GM12878 (cell line): ENCODE measurements around the gene TROAP. TPM values are rescaled to one million over a fixed set of nuclear protein-coding genes. Genes with fewer than 3 reads are reported as not detected.
A peak's percentile ranks its signal among the peaks of the same experiment; 100 is the strongest.

ENCODE experiments used
- BMI1 ChIP-seq: fragments of 450-650 bp; IDR thresholded peaks from 2 replicates; pipeline ENCODE4 v1.6.1; 2016; ENCODE audit warnings: mild to moderate bottlenecking, moderate library complexity, borderline replicate concordance
- CREM ChIP-seq: IDR thresholded peaks from 2 replicates; pipeline ENCODE4 v1.6.1; 2014; ENCODE audit warnings: antibody characterized with exemption, low read depth
- EP300 ChIP-seq, 2 experiments: fragments of 150-350 bp in 1 of 2; IDR thresholded peaks; 2 replicates each; pipeline ENCODE4 v1.6.1; 2011 to 2012; ENCODE audit warnings: low read depth in 2 of 2, low read length in 2 of 2, borderline replicate concordance in 1 of 2, improper control_type of control experiment in 1 of 2, inconsistent platforms in 1 of 2; ENCODE audit not compliant: control insufficient read depth in 1 of 2
- ESRRA ChIP-seq: IDR thresholded peaks from 2 replicates; pipeline ENCODE4 v1.6.1; 2012; ENCODE audit warnings: mild to moderate bottlenecking, low read length, improper control_type of control experiment
- GABPA ChIP-seq: IDR thresholded peaks from 2 replicates; pipeline ENCODE4 v1.6.1; 2014; ENCODE audit warnings: antibody characterized with exemption, low read depth, mild to moderate bottlenecking, inconsistent platforms
- JUND ChIP-seq: IDR thresholded peaks from 2 replicates; pipeline ENCODE4 v1.6.1; 2012; ENCODE audit warnings: low read depth, mild to moderate bottlenecking, low read length, improper control_type of control experiment, moderate library complexity
- MTA3 ChIP-seq: IDR thresholded peaks from 2 replicates; pipeline ENCODE4 v1.6.1; 2012; ENCODE audit warnings: low read length, inconsistent platforms, borderline replicate concordance
- MXI1 ChIP-seq: fragments of 150-350 bp; IDR thresholded peaks from 2 replicates; pipeline ENCODE4 v1.6.1; 2011; ENCODE audit warnings: low read depth, mild to moderate bottlenecking, inconsistent platforms, low read length, improper control_type of control experiment
- NFXL1 ChIP-seq: fragments of 450-650 bp; IDR thresholded peaks from 2 replicates; pipeline ENCODE4 v1.6.1; 2017; ENCODE audit warnings: antibody characterized with exemption, mild to moderate bottlenecking, borderline replicate concordance
- POLR2A ChIP-seq: IDR thresholded peaks from 2 replicates; pipeline ENCODE4 v1.6.1; 2011; ENCODE audit warnings: low read depth, mild to moderate bottlenecking, low read length
- POLR2AphosphoS2 ChIP-seq: IDR thresholded peaks from 2 replicates; pipeline ENCODE4 v1.6.1; 2011; ENCODE audit warnings: low read depth, mild to moderate bottlenecking, low read length, improper control_type of control experiment, moderate library complexity
- RELA ChIP-seq: fragments of 450-650 bp; IDR thresholded peaks from 2 replicates; pipeline ENCODE4 v1.8.0; 2014; ENCODE audit warnings: borderline replicate concordance; ENCODE audit not compliant: partially characterized antibody
- RFX5 ChIP-seq: IDR thresholded peaks from 2 replicates; pipeline ENCODE4 v1.6.1; 2011; ENCODE audit warnings: low read depth, low read length, improper control_type of control experiment
- SMARCA5 ChIP-seq: fragments of 450-650 bp; IDR thresholded peaks from 2 replicates; pipeline ENCODE4 v1.6.1; 2017; ENCODE audit warnings: mild to moderate bottlenecking
- SMC3 ChIP-seq: IDR thresholded peaks from 2 replicates; pipeline ENCODE4 v1.6.1; 2011; ENCODE audit warnings: low read length, improper control_type of control experiment, borderline replicate concordance
- SRF ChIP-seq, 2 experiments: IDR thresholded peaks; 2 replicates each; pipeline ENCODE4 v1.6.1; 2011; ENCODE audit warnings: low read depth in 2 of 2, low read length in 2 of 2, mild to moderate bottlenecking in 1 of 2, moderate library complexity in 1 of 2
- TCF12 ChIP-seq: IDR thresholded peaks from 2 replicates; pipeline ENCODE4 v1.6.1; 2011; ENCODE audit warnings: low read depth, mild to moderate bottlenecking, low read length
- YY1 ChIP-seq: IDR thresholded peaks from 2 replicates; pipeline ENCODE4 v1.6.1; 2011; ENCODE audit warnings: low read depth, mild to moderate bottlenecking, low read length
- ZNF207 ChIP-seq: fragments of 450-650 bp; IDR thresholded peaks from 2 replicates; pipeline ENCODE4 v1.6.1; 2014; ENCODE audit warnings: antibody characterized with exemption, mild to moderate bottlenecking, borderline replicate concordance
- ZNF24 ChIP-seq: fragments of 450-650 bp; IDR thresholded peaks from 2 replicates; pipeline ENCODE4 v1.6.1; 2017; ENCODE audit warnings: antibody characterized with exemption, mild to moderate bottlenecking
- ZZZ3 ChIP-seq: IDR thresholded peaks from 2 replicates; pipeline ENCODE4 v1.6.1; 2011; ENCODE audit warnings: low read depth; ENCODE audit not compliant: control insufficient read depth, insufficient read length
- polyA plus RNA-seq, 11 experiments: library from polyadenylated mRNA; depleted of rRNA in 4 of 11; unstranded in 6 of 11; stranded (reverse) in 5 of 11; fragments of >200 nt; fragmentation: Nextera tagmentation in 4 of 11; fragmentation: Illumina TruSeq in 1 of 11; extraction: Ambion mirVana in 4 of 11; extraction: Trizol in 1 of 11; gene quantifications; 1 replicate in 1 of 11; 2 replicates in 10 of 11; pipeline versions ENCODE4 v1.2.1 to v1.2.3, GENCODE V29; 2011 to 2016; ENCODE audit warnings: inconsistent platforms in 2 of 11, missing spikeins in 2 of 11, low read depth in 1 of 11
- total RNA-seq, 4 experiments: library from RNA; depleted of rRNA in 3 of 4; stranded (reverse); fragments of >200 nt in 3 of 4; fragmentation: Illumina TruSeq in 1 of 4; extraction: Trizol in 1 of 4; gene quantifications; 2 replicates each; pipeline versions ENCODE4 v1.2.1 to v1.2.3, GENCODE V29; 2013 to 2021
- TF ChIP-seq, protein P1 (sequence below): fragments of 450-650 bp; conservative IDR thresholded peaks from 2 replicates; pipeline ENCODE4 v1.6.1; 2017; ENCODE audit warnings: mild to moderate bottlenecking, moderate library complexity
- TF ChIP-seq, protein P2 (sequence below): fragments of 450-650 bp; IDR thresholded peaks from 2 replicates; pipeline ENCODE4 v1.6.1; 2017; ENCODE audit warnings: antibody characterized with exemption, mild to moderate bottlenecking, moderate library complexity
- TF ChIP-seq, protein P3 (sequence below): fragments of 450-650 bp; IDR thresholded peaks from 2 replicates; pipeline ENCODE4 v1.6.1; 2016; ENCODE audit warnings: mild to moderate bottlenecking
- TF ChIP-seq, protein P4 (sequence below): fragments of 450-650 bp; IDR thresholded peaks from 2 replicates; pipeline ENCODE4 v1.6.1; 2017; ENCODE audit warnings: low read depth, mild to moderate bottlenecking, moderate library complexity

The TROAP gene
- total and polyA plus RNA-seq, 10 of the 15 experiments (the other 5 are each of a cell fraction or from before 2014, with no cell fraction given), result 26.8 to 93.7 (median 52.6) TPM

DNA sequence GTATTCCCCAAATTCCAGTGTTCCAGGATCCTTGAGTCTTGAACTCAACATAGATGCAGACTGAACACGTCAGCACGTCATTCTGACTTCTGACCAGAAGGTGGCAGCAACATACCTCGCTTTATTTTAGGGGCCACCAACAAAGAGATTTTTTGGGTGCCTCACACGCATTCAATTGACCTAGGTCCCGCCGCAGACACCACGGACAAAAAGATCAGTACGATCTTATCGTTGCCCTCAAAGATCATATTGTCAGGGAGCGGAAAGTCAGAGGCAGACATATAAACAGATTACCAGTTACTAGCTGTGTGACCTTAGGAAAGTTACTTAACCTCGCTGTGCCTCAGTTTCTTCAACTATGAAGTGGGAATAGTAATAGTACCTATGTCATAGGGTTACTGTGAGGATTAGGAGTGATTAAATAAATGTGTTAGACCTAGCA, 34.6 kb upstream of the TROAP start (continued):
- TF ChIP-seq, protein P1, sequence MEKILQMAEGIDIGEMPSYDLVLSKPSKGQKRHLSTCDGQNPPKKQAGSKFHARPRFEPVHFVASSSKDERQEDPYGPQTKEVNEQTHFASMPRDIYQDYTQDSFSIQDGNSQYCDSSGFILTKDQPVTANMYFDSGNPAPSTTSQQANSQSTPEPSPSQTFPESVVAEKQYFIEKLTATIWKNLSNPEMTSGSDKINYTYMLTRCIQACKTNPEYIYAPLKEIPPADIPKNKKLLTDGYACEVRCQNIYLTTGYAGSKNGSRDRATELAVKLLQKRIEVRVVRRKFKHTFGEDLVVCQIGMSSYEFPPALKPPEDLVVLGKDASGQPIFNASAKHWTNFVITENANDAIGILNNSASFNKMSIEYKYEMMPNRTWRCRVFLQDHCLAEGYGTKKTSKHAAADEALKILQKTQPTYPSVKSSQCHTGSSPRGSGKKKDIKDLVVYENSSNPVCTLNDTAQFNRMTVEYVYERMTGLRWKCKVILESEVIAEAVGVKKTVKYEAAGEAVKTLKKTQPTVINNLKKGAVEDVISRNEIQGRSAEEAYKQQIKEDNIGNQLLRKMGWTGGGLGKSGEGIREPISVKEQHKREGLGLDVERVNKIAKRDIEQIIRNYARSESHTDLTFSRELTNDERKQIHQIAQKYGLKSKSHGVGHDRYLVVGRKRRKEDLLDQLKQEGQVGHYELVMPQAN, result no peak
- TF ChIP-seq JUND (no peak), MXI1 (no peak), BMI1 (no peak), RELA (no peak), MTA3 (no peak), YY1 (no peak), ZZZ3 (no peak), NFXL1 (0 out of 2 replicates have a peak, but pooled peaks have one; percentile 24), GABPA (no peak), SMARCA5 (peak; percentile 92), TCF12 (no peak), RFX5 (no peak), ESRRA (no peak), SRF (IDR thresholded peaks at IDR 0.05; ENCODE audit: low read depth in 2 of 2, low read length in 2 of 2) (no peak), EP300 (IDR thresholded peaks at IDR 0.05; ENCODE audit: borderline replicate concordance in 1 of 2, control insufficient read depth in 1 of 2, low read depth in 2 of 2, low read length in 2 of 2) (no peak), POLR2AphosphoS2 (no peak), ZNF207 (peak; percentile 46; the same call in 1 of the 2 replicates), ZNF24 (no peak), SMC3 (peak; percentile 55), POLR2A (no peak), CREM (peak; percentile 93)
- TF ChIP-seq, protein P2, sequence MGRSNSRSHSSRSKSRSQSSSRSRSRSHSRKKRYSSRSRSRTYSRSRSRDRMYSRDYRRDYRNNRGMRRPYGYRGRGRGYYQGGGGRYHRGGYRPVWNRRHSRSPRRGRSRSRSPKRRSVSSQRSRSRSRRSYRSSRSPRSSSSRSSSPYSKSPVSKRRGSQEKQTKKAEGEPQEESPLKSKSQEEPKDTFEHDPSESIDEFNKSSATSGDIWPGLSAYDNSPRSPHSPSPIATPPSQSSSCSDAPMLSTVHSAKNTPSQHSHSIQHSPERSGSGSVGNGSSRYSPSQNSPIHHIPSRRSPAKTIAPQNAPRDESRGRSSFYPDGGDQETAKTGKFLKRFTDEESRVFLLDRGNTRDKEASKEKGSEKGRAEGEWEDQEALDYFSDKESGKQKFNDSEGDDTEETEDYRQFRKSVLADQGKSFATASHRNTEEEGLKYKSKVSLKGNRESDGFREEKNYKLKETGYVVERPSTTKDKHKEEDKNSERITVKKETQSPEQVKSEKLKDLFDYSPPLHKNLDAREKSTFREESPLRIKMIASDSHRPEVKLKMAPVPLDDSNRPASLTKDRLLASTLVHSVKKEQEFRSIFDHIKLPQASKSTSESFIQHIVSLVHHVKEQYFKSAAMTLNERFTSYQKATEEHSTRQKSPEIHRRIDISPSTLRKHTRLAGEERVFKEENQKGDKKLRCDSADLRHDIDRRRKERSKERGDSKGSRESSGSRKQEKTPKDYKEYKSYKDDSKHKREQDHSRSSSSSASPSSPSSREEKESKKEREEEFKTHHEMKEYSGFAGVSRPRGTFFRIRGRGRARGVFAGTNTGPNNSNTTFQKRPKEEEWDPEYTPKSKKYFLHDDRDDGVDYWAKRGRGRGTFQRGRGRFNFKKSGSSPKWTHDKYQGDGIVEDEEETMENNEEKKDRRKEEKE, result no peak
- TF ChIP-seq, protein P3, sequence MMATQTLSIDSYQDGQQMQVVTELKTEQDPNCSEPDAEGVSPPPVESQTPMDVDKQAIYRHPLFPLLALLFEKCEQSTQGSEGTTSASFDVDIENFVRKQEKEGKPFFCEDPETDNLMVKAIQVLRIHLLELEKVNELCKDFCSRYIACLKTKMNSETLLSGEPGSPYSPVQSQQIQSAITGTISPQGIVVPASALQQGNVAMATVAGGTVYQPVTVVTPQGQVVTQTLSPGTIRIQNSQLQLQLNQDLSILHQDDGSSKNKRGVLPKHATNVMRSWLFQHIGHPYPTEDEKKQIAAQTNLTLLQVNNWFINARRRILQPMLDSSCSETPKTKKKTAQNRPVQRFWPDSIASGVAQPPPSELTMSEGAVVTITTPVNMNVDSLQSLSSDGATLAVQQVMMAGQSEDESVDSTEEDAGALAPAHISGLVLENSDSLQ, result no peak
- TF ChIP-seq, protein P4, sequence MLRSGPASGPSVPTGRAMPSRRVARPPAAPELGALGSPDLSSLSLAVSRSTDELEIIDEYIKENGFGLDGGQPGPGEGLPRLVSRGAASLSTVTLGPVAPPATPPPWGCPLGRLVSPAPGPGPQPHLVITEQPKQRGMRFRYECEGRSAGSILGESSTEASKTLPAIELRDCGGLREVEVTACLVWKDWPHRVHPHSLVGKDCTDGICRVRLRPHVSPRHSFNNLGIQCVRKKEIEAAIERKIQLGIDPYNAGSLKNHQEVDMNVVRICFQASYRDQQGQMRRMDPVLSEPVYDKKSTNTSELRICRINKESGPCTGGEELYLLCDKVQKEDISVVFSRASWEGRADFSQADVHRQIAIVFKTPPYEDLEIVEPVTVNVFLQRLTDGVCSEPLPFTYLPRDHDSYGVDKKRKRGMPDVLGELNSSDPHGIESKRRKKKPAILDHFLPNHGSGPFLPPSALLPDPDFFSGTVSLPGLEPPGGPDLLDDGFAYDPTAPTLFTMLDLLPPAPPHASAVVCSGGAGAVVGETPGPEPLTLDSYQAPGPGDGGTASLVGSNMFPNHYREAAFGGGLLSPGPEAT, result no peak
